K562 (cell line): ENCODE data around the gene CAPN13. TPM values are rescaled to one million over a fixed set of nuclear protein-coding genes. Genes with fewer than 3 reads are reported as not detected.

Experiments used
- ATAC-seq: fragments of 200-7000 bp; cut with Tn5 transposase; 3 replicates; pipeline ENCODE4 v1.9.1; 2020; ENCODE audit warnings: moderate library complexity
- BruUV-seq: library from RNA; stranded (reverse); fragments of 400-500 nt; replicated peaks from 2 replicates; lab custom pipeline; 2021; lab: Mats Ljungman, UMichigan
- CTCF ChIA-PET: fragments of 300-600 bp; formaldehyde crosslinking; extraction: SDS; loops from one replicate; lab custom pipeline; 2021; ENCODE audit warnings: low intra/inter-chr PET ratio; lab: Yijun Ruan, JAX
- POLR2A ChIA-PET: fragments of 300-600, 350-650 bp; sonication (Branson Sonifier 250); formaldehyde crosslinking; extraction: SDS; loops from one replicate; lab custom pipeline; 2021; ENCODE audit warnings: antibody characterized with exemption, inconsistent platforms; lab: Yijun Ruan, JAX
- DNase-seq, 4 experiments: peaks; one replicate each; pipeline versions ENCODE4 v3.0.0 to v3.0.0-alpha.2; 2011 to 2018; ENCODE audit warnings: low spot score in 3 of 4, mixed read lengths in 3 of 4; ENCODE audit errors: extremely low read depth in 1 of 4
- FAIRE-seq: peaks from 2 replicates; lab custom pipeline; 2011; peaks lifted over from hg19 to GRCh38; lab: Jason Lieb, UNC
- H2AFZ ChIP-seq: 2 replicates; pipeline ENCODE4 v1.6.0; 2011; ENCODE audit warnings: low read depth, low read length, control low read depth, inconsistent platforms
- H3K27ac ChIP-seq: fragments of 200-600 bp; 3 replicates; pipeline ENCODE4 v1.8.0; 2011; ENCODE audit warnings: low read depth, mild to moderate bottlenecking, control low read depth, inconsistent platforms, low read length, moderate library complexity, mixed read lengths; ENCODE audit errors: extremely low read depth
- H3K27me3 ChIP-seq, 2 experiments: fragments of 300-600 bp in 1 of 2; 2 replicates in 1 of 2; 3 replicates in 1 of 2; pipeline versions ENCODE4 v1.6.0 to v1.8.0; 2011; ENCODE audit warnings: inconsistent platforms in 2 of 2, low read length in 2 of 2, mild to moderate bottlenecking in 1 of 2, mixed read lengths in 1 of 2, moderate library complexity in 1 of 2; ENCODE audit not compliant: control insufficient read depth in 2 of 2, insufficient read depth in 2 of 2
- H3K36me3 ChIP-seq: fragments of 300-600 bp; 3 replicates; pipeline ENCODE4 v1.8.0; 2011; ENCODE audit warnings: mild to moderate bottlenecking, low read length, inconsistent platforms; ENCODE audit not compliant: control insufficient read depth, insufficient read depth
- H3K4me1 ChIP-seq, 2 experiments: fragments of 200-600 bp in 1 of 2; replicated peaks in 1 of 2; 2 replicates in 1 of 2; 3 replicates in 1 of 2; pipeline versions ENCODE4 v1.5.1 to v1.8.0; 2011; ENCODE audit warnings: inconsistent platforms in 2 of 2, low read length in 2 of 2, mild to moderate bottlenecking in 1 of 2, mixed read lengths in 1 of 2, moderate library complexity in 1 of 2; ENCODE audit not compliant: control insufficient read depth in 2 of 2, insufficient read depth in 2 of 2
- H3K4me2 ChIP-seq: 2 replicates; pipeline ENCODE4 v1.6.1; 2011; ENCODE audit warnings: low read length, control low read depth, inconsistent platforms, mixed read lengths; ENCODE audit not compliant: insufficient read depth
- H3K4me3 ChIP-seq: fragments of 200-600 bp; sonication (generic), shearing (Covaris generic); 2 replicates; pipeline ENCODE4 v1.5.1; 2016; ENCODE audit warnings: control low read depth, inconsistent platforms
- H3K79me2 ChIP-seq: fragments of 200-600 bp; 3 replicates; pipeline ENCODE4 v1.8.0; 2011; ENCODE audit warnings: low read length, inconsistent platforms; ENCODE audit not compliant: control insufficient read depth, insufficient read depth
- H3K9ac ChIP-seq, 2 experiments: 2 replicates each; pipeline versions ENCODE4 v1.6.0 to v1.6.1; 2011; ENCODE audit warnings: low read depth in 2 of 2, low read length in 2 of 2, control low read depth in 1 of 2, inconsistent platforms in 1 of 2, mild to moderate bottlenecking in 1 of 2, mixed read lengths in 1 of 2; ENCODE audit not compliant: insufficient read depth in 1 of 2
- H3K9me1 ChIP-seq: one replicate; pipeline ENCODE4 v1.6.0; 2011; ENCODE audit warnings: inconsistent platforms, mild to moderate bottlenecking, low read length, moderate library complexity; ENCODE audit not compliant: control insufficient read depth, insufficient read depth
- H3K9me3 ChIP-seq: replicated peaks from 2 replicates; pipeline ENCODE4 v1.5.1; 2011; ENCODE audit warnings: low read depth, low read length, inconsistent platforms; ENCODE audit not compliant: control insufficient read depth, insufficient read depth
- H4K20me1 ChIP-seq: replicated peaks from 2 replicates; pipeline ENCODE4 v1.6.1; 2011; ENCODE audit warnings: low read length, inconsistent platforms, mixed read lengths; ENCODE audit not compliant: control insufficient read depth, insufficient read depth
- ARNT ChIP-seq, 2 experiments: fragments of 450-650 bp; IDR thresholded peaks; 2 replicates each; pipeline ENCODE4 v1.6.1; 2016; ENCODE audit warnings: mild to moderate bottlenecking in 1 of 2
- EHMT2 ChIP-seq: fragments of 450-650 bp; IDR thresholded peaks from 2 replicates; pipeline ENCODE4 v1.6.1; 2018; ENCODE audit warnings: antibody characterized with exemption
- FOSL1 ChIP-seq: fragments of 200-800 bp; sonication (Bioruptor generic); conservative IDR thresholded peaks from 2 replicates; pipeline ENCODE4 v1.6.1; 2016; ENCODE audit warnings: missing genetic modification characterization, missing compliant biosample characterization
- GTF2A2 ChIP-seq: IDR thresholded peaks from 2 replicates; pipeline ENCODE4 v1.6.1; 2016; ENCODE audit warnings: mild to moderate bottlenecking, missing genetic modification characterization, missing compliant biosample characterization
- MEF2D ChIP-seq: conservative IDR thresholded peaks from 2 replicates; pipeline ENCODE4 v1.6.1; 2016; ENCODE audit warnings: low read depth, missing genetic modification characterization, missing compliant biosample characterization
- PRPF4 ChIP-seq: fragments of 200-400 bp; formaldehyde crosslinking; IDR thresholded peaks from one replicate; pipeline ENCODE4 v1.6.1; 2017; ENCODE audit warnings: low read length, low read depth, mild to moderate bottlenecking; ENCODE audit not compliant: insufficient read depth, poor library complexity, severe bottlenecking
- RBBP5 ChIP-seq: fragments of 200-600 bp; sonication (generic); IDR thresholded peaks from 2 replicates; pipeline ENCODE4 v1.6.1; 2012; ENCODE audit warnings: borderline replicate concordance, mild to moderate bottlenecking, low read length, control low read depth, inconsistent platforms; ENCODE audit not compliant: insufficient read depth, poor library complexity, severe bottlenecking
- SREBF1 ChIP-seq: fragments of 150-350 bp; IDR thresholded peaks from 2 replicates; pipeline ENCODE4 v1.6.1; 2014; ENCODE audit warnings: antibody characterized with exemption, low read depth, low read length, borderline replicate concordance
- TRIM25 ChIP-seq: fragments of 450-650 bp; IDR thresholded peaks from 2 replicates; pipeline ENCODE4 v1.7.0; 2016; ENCODE audit warnings: borderline replicate concordance
- ZC3H4 ChIP-seq: sonication (generic); formaldehyde crosslinking; IDR thresholded peaks from 2 replicates; pipeline ENCODE4 v1.9.0; 2021; ENCODE audit warnings: missing genetic modification reagents, borderline replicate concordance
- ZNF133 ChIP-seq: fragments of 250-450 bp; sonication (Bioruptor Pico); IDR thresholded peaks from 2 replicates; pipeline ENCODE4 v1.4.0; 2020; ENCODE audit warnings: mild to moderate bottlenecking
- ZNF354B ChIP-seq: fragments of 250-450 bp; sonication (Bioruptor Pico); IDR thresholded peaks from 2 replicates; pipeline ENCODE4 v1.4.0; 2020
- WGBS: fragments of 100-300 bp; shearing (Covaris generic); methylation state at CpG from one replicate; pipeline ENCODE4 v1.1.6; 2016; ENCODE audit warnings: low coverage, mixed read lengths; ENCODE audit not compliant: insufficient coverage; ENCODE audit errors: missing lambda C conversion rate; 5-methylcytosine and 5-hydroxymethylcytosine counted together
- in situ Hi-C: fragments of 300-500 bp; cut with MboI; formaldehyde crosslinking; loops from 4 replicates; pipeline ENCODE4 v1.15.0; 2018; ENCODE audit warnings: inconsistent platforms, mixed read lengths
- intact Hi-C: fragments of 100-400 bp; cut with micrococcal nuclease; formaldehyde crosslinking; loops from 2 replicates; pipeline ENCODE4 v1.14.2; 2022
- polyA plus RNA-seq, 8 experiments: library from polyadenylated mRNA; depleted of rRNA in 4 of 8; stranded (reverse) in 5 of 8; unstranded in 3 of 8; fragments of >200 nt; fragmentation: Nextera tagmentation in 2 of 8; fragmentation: Illumina TruSeq in 1 of 8; extraction: Ambion mirVana in 2 of 8; extraction: Trizol in 1 of 8; gene quantifications; 2 replicates each; pipeline versions ENCODE4 v1.2.1 to v1.2.3, GENCODE V29; 2011 to 2014; ENCODE audit warnings: inconsistent platforms in 1 of 8, missing spikeins in 1 of 8
- total RNA-seq, 7 experiments: library from RNA; depleted of rRNA in 6 of 7; stranded (reverse); fragments of >200 nt in 6 of 7; fragmentation: Illumina TruSeq in 2 of 7; extraction: Trizol in 2 of 7; gene quantifications; 2 replicates each; pipeline versions ENCODE4 v1.2.1 to v1.2.3, GENCODE V29; 2011 to 2021; ENCODE audit warnings: low replicate concordance in 1 of 7

The CAPN13 gene
- total and polyA plus RNA-seq, 9 of the 15 experiments (the other 6 are each of a cell fraction or from before 2014, with no cell fraction given): not detected

- Histone ChIP-seq H4K20me1 (no peaks in the 10 kb centered on the region), H3K9me1 (no peaks in the 10 kb centered on the region), H2AFZ (no peak overlapping the region), H3K4me3 (no peak overlapping the region), H3K36me3 (no peaks in the 10 kb centered on the region), H3K9ac (no peak overlapping the region), H3K27ac (no peak overlapping the region), H3K4me2 (no peak overlapping the region), H3K4me1 (no peaks in the 10 kb centered on the region), H3K9me3 (no peaks in the 10 kb centered on the region)
- POLR2A ChIA-PET: interaction anchor here (0.6 kb wide), 1 partner anchor 328 kb away, joined by 3 read pairs; no protein-coding TSS in a partner anchor
- WGBS: 0% methylated on average over 5 of the region's 5 CpGs
- no TSS peak for BruUV-seq
- in situ Hi-C loops: no loop called here
- DNase-seq (no peak), ATAC-seq (no peak), FAIRE-seq (no peak)
- intact Hi-C loops: no loop called here
- no peak for TF ChIP-seq TRIM25
- TF ChIP-seq SREBF1: no peak
- no peak for TF ChIP-seq RBBP5
- no peak for TF ChIP-seq GTF2A2 (tag)
- no peak for TF ChIP-seq ZC3H4 (CRISPR knock-in tag)
- no peak for TF ChIP-seq MEF2D (tag)
- no peak for TF ChIP-seq PRPF4
- TF ChIP-seq ZNF354B: no peak
- TF ChIP-seq FOSL1 (tag): no peak
- TF ChIP-seq ARNT (IDR thresholded peaks at IDR 0.05): no peak
- no peak for TF ChIP-seq ZNF133 (CRISPR knock-in tag)
- TF ChIP-seq EHMT2: no peak
- TF ChIP-seq, all 486 proteins: peak for 0
- peaks cover 14 to 69% of the 10 kb centered on the region in 2 experiments; a peak in 4 of 5 replicates for H3K27me3 ChIP-seq
- no peaks in the 10 kb centered on the region for H3K79me2 ChIP-seq
- CTCF ChIA-PET: no interaction called here
These were observed 122.7 kb downstream of the CAPN13 start for GRCh38 chr2:30684516-30684915.
